HG02840 (cell line): ENCODE data around the gene PRKX.
"Not testable (repeated sequence)": the region's sequence is repeated elsewhere in the genome, so short reads cannot be mapped to it uniquely, and the experiment has no call there.

ENCODE experiments used
- ATAC-seq: cut with Tn5 transposase; IDR thresholded peaks from one replicate; pipeline ENCODE4 v1.9.1; 2021; ENCODE audit warnings: mild to moderate bottlenecking, moderate library complexity, moderate number of reproducible peaks; ENCODE audit not compliant: unreplicated experiment, low FRiP score

Gene PRKX

DNA sequence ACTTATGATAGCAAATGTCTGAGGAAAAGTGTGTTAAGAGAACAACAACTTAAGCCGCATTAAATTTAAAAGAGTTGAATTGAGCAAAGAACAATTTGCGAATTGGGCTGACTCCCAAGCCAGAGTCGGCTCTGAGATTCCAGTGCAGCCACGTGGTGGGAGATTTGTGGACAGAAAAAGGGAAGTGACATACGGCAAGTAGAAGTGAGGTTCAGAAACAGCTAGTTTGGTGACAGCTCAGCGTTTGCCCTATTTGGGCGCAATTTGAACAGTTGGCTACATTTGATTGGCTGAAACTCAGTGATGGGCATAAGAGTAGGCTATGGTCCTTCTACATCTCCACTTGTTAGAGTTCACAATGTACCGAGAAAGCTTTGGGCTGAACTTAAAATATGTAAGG, 124.0 kb downstream of the PRKX start:
- no peak for ATAC-seq

DNA sequence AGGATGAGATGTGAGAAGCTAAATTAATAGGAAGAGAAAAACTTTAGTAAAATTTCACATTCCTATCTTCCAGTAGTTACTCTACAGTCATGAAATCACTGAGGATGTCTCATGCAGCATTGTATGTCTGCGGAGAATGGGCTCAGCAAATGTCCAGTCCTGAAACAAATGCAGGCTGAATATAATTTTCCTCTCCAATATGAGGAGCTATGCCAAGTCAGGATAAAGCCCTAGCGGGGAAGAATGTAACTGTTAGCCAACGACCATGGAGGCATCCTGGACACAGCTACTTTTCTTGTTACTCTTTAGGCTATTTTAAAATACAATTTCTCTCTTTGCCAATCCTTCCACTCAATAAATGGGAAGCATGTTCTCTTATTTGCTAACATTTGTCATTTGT, 127.7 kb downstream of the PRKX start:
- ATAC-seq, result no peak

DNA sequence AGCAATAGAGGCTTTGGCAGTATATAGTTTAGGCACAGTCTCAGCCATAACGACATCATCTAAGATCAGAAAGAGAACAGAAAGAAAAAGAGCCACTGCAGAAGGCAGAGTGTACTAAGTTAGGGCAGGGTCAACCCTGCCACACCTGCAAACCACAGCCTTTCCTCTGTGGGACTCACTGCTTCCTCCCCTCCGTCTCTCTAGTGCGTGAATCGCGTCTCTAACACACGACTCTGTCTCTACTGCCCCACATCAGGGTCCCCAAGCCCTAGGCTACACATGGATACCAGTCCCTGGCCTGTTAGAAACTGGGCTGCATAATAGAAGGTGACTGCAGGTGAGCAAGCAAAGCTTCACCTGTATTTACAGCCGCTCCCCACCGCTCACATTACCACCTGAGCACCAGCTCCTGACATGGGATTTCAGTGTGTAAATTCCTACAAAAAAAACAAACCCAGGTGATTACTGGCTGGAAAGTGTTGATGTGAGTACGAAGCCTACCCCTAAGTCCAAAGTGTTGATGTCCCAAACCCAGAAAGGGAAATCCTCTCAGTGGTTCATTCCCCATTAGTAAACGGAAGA, 128.9 kb downstream of the PRKX start:
- no peak for ATAC-seq

DNA sequence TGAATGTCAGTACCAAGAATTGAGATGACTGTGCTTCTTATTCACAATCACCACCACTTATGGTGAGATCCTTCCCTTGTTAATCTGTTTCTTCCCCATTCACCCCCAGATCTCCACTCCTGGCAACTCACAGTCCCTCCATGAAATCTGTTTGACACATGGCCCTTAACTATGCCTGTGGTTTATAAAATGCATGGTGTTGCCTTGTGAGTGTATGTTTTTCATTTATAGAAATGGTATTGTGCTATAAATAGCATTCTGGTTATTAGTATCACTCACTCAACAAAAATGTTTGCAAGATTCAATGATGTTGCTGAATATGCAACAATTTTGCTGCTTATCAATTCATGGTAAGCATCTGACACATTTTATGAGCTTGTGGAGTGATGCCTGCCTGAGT, 131.0 kb downstream of the PRKX start:
- no peak for ATAC-seq

DNA sequence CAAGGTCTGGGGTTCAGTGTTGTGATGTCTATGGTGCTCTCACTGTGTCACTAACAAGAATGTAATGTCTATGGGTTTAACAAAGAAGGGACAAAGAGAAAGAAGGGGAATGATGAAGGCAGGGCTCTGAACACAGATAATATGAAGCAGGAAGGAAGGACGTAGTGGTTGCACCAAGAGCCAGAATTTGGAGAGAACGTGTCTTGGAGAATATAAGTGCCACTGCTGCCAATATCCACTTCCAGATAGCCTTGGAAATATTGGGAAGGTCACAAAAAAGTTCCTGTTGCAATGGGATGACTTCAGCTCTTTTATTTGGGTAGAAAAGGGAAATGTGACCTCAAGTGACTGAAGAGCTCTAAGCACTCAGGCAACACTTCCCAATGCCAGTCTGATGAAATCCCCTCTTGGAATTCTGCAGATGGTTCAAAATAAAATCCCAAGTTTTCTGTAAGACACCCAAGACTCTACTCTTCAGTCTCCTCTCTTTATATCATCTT, 131.8 kb downstream of the PRKX start:
- no peak for ATAC-seq

DNA sequence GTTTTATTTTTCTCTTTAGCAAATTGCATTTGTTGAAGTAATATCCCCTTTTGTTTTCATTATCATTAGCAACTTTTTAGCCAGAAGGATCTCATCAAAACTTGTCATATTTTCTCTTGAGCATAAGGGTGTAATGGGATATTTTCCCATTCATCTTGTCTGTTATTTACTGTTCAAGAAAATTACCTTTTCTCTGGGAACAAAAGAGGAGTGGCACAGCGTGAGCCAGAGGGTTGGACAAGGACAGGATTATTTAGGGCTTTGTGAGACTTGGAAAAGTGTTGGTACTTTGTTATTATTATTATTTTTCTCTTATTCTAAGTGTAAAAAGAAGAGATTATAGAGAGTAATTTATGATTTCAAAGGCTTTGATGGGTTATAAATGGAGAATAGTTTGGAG, 135.9 kb downstream of the PRKX start:
- ATAC-seq, result no peak

DNA sequence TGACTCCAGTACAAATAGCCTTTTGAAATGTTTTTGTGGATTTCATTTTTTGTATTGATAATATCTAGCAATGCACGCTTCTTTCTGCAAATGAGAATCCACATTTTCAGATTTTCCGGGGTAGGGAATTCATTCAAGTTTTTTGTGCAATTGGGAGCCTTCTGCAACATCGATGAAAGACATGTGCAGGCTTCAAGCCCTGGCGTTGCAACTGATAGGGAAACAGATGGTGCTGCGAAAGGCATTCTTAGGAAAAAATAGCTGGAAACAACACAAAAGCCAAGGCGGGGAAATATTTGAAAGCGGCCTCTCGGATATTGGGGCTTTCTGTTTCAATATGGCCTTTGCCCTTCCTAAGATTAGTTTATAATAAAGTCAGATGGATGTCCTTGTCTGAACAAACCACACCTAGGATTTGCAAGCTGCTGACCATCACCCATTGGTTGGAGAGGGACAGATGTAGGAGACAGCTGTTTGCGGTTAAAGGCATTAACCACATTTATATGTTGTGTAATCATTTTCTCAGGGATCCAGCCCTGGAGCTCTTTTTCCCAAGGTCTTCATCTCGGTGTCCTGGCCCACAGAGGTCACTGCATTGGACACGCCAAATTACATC, 136.5 kb downstream of the PRKX start:
- no peak for ATAC-seq

DNA sequence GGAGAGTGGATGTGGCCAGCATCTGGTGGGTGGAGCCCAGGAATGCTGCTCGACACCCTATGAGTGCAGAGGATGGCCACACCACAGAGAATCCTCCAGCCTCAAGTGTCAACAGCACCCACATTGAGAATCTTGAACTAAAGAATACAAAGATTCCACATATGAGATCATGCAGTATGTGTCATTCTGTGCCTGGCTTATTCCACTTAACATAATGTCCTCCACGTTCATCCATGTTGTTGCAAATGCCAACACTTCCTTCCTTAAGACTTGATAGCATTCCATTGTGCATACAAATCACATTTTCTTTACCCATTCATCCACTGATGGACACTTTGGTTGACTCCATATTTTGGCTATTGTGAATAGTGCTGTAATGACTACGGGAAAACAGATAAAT, 145.8 kb downstream of the PRKX start:
- no peak for ATAC-seq

DNA sequence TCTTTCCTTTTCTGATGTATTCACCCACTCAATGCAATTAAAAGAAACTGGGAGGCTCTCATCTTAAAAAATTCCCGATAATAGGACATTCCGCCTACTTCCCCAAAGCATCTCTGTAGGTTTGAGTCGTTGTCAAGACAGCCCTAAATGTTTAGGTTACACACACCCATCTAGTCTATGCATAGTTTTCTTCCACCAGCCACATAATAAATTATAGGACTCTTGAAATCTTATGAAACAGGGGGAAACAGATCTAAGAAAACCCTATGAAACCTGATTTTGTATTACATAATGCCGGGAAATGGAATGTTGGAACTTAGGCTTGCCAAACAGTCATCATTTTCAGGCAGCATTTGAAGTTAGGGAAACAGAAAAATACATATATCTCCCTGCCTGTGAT, 150.0 kb downstream of the PRKX start:
- ATAC-seq, result no peak

DNA sequence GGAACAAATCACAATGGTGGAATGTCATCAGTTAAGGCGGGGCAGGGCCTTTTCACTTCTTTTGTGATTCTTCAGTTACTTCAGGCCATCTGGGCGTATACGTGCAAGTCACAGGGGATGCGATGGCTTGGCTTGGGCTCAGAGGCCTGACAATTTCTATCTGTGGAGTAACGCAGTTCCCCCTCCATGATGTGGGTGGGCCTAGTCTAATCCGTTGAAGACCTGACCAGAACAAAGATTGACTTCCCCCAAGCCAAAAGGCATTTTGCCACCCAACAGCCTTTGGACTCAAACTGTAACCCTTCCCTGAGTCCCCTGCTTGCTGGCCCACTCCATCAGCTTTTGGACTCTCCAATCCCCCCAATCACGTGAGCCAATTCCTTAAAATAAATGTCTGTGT, 153.4 kb downstream of the PRKX start:
- not testable (repeated sequence) for ATAC-seq
